Nephron (organoid): ENCODE measurements around the gene TBX2.
A peak's percentile ranks its signal among the peaks of the same experiment; 100 is the strongest.

Experiments used
- H3K27ac Mint-ChIP-seq, 3 experiments: 2 replicates each; pipeline ENCODE4 v1.8.0; 2020; ENCODE audit warnings: mixed read lengths in 3 of 3, mild to moderate bottlenecking in 2 of 3, moderate library complexity in 1 of 3
- H3K27me3 Mint-ChIP-seq: 2 replicates; pipeline ENCODE4 v1.8.0; 2021; ENCODE audit warnings: low read depth, mild to moderate bottlenecking, moderate library complexity, mixed read lengths
- H3K36me3 Mint-ChIP-seq: 2 replicates; pipeline ENCODE4 v1.8.0; 2020; ENCODE audit warnings: low read depth, mixed read lengths
- H3K4me1 Mint-ChIP-seq: 2 replicates; pipeline ENCODE4 v1.8.0; 2020; ENCODE audit warnings: mixed read lengths
- H3K4me3 Mint-ChIP-seq, 3 experiments: 2 replicates each; pipeline ENCODE4 v1.8.0; 2020; ENCODE audit warnings: mild to moderate bottlenecking in 3 of 3, mixed read lengths in 3 of 3, moderate library complexity in 2 of 3
- H3K9me3 Mint-ChIP-seq: 2 replicates; pipeline ENCODE4 v1.8.0; 2020; ENCODE audit warnings: mixed read lengths
- TF ChIP-seq, protein P1 (sequence below), 3 experiments: fragments of 200-600 bp; sonication (generic); IDR thresholded peaks; one replicate each; pipeline ENCODE4 v1.5.0; 2021; ENCODE audit warnings: antibody characterized with exemption in 3 of 3; ENCODE audit not compliant: unreplicated experiment in 3 of 3

Gene TBX2

DNA sequence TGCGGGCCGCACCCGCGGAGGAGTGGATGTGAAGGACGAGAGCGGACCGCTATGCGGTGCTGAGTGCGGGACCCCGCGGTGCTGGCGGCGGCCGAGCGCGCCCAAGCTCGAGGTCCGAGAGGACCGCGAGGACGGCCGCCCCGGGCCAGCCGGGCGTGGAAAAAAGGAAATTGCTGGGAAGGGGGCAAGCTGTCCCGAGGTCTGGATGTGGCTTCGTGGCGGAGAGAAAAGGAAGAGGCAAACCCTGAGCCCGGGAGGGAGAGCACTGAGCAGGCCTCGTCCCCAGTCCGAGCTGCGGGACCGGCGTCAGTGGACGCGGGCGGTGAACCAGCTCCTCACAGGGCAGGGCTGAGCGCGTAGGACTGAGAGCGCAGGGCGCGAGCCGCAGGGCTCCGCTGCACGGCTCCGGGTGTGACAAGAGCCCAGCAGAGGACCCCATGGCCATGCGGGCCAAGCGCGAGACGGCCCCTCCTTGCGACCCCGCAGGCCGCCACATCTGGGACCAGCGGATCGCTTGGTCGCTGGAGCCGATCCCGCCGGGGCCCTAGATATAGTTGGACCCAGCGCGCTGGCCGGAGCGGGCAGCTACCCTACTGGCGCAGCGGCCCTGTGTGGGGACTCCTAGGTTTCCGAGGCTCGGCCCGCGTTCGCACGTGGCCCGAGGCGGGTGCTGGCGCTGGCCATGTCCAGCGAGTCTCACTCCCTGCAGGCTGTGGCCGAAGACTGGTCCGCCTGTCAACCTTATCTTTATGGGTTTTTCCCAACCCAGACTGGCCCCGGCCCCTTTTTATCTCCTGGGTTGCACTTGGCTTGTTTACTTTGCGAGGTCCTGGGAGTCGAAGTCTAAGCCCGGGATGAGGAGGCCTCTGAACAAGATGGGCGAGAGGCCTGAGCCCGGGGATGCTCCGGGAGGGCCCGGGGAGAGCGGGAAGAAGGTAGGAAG, 55.0 kb downstream of the TBX2 start:
- no peak overlapping the region for H3K27ac Mint-ChIP-seq
- H3K4me3 Mint-ChIP-seq: peak overlapping the region; percentile 40 to 72 (median 53)
- peaks cover 99% of the 10 kb centered on the region for H3K27me3 Mint-ChIP-seq
- TF ChIP-seq, protein P1, sequence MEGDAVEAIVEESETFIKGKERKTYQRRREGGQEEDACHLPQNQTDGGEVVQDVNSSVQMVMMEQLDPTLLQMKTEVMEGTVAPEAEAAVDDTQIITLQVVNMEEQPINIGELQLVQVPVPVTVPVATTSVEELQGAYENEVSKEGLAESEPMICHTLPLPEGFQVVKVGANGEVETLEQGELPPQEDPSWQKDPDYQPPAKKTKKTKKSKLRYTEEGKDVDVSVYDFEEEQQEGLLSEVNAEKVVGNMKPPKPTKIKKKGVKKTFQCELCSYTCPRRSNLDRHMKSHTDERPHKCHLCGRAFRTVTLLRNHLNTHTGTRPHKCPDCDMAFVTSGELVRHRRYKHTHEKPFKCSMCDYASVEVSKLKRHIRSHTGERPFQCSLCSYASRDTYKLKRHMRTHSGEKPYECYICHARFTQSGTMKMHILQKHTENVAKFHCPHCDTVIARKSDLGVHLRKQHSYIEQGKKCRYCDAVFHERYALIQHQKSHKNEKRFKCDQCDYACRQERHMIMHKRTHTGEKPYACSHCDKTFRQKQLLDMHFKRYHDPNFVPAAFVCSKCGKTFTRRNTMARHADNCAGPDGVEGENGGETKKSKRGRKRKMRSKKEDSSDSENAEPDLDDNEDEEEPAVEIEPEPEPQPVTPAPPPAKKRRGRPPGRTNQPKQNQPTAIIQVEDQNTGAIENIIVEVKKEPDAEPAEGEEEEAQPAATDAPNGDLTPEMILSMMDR (IDR thresholded peaks at IDR 0.05; ENCODE audit: unreplicated experiment in 3 of 3): no peak
- no peaks in the 10 kb centered on the region for H3K36me3 Mint-ChIP-seq
- H3K9me3 Mint-ChIP-seq: no peaks in the 10 kb centered on the region
- H3K4me1 Mint-ChIP-seq: peaks cover 27% of the 10 kb centered on the region

DNA sequence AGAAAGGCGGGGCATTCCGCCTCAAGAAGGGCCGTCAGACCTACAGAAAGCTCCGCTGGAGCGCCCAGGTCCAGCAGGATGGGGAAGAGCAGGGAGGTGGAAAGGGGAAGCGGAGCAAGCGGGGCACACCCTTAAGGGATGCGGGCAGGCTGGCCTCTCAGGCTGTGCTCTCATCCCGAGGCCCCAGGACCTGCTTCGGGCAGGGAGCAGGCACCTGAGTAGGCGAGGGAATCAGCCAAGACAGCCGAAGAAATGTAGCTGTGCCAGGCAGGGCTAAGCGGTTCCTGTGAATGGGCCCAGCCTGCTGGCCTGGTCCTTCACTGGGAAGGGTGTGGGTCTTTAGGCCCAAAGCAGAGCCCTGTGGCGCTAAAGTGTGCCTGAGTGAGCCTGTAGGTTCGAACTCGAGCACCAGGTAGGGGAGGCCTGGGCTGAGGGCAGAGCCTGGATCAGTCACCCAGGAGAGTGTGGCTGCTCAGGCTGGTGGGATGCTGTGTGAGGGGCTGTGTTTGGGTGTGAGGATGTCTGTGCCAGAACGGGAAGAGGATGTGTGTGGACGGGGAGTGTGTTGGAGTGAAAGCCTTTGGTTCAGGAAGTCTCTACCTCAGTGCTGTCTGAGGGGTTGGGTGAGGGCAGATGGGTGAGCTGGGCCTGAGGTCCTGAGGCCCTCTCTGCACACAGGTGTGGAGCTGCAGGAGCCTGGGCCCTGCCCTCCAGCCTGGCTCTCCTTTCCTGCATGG, 55.8 kb downstream of the TBX2 start:
- Mint-ChIP-seq H3K27ac (no peak overlapping the region), H3K4me3 (peak overlapping the region in 1 of 3 experiments; percentile 15), H3K4me1 (peaks cover 27% of the 10 kb centered on the region), H3K9me3 (no peaks in the 10 kb centered on the region), H3K27me3 (peaks cover 99% of the 10 kb centered on the region), H3K36me3 (no peaks in the 10 kb centered on the region)
- TF ChIP-seq, protein P1 (IDR thresholded peaks at IDR 0.05; ENCODE audit: unreplicated experiment in 3 of 3): no peak

DNA sequence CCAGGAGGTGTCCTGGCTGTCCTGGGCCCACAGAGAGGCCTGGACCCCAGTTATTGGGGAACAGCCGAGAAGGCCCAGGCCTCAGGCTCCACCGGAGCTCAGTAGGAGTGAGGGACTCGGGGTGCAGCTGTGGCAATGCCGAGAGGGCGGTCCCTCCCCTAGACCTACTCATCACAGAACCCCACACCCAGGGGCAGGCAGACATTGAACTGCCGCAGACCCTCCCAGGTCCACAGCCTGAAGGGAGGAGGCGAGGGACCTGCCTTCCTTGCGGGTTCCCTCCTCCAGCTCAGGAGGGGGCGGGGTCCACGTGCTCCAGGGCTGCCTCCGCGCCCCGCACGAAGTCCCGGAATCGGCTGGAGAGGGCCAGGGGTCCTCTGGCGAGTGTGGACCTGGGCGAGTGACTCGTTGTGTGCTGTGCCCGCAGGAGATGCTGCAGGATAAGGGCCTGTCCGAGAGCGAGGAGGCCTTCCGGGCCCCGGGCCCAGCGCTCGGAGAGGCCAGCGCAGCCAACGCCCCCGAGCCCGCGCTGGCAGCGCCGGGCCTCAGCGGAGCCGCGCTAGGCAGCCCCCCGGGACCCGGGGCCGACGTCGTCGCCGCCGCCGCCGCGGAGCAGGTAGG, 56.5 kb downstream of the TBX2 start:
- TF ChIP-seq, protein P1 (IDR thresholded peaks at IDR 0.05; ENCODE audit: unreplicated experiment in 3 of 3): no peak
- H3K27me3 Mint-ChIP-seq: peaks cover 99% of the 10 kb centered on the region
- no peak overlapping the region for H3K4me3 Mint-ChIP-seq
- H3K27ac Mint-ChIP-seq: no peak overlapping the region
- H3K36me3 Mint-ChIP-seq: no peaks in the 10 kb centered on the region
- H3K9me3 Mint-ChIP-seq: no peaks in the 10 kb centered on the region
- H3K4me1 Mint-ChIP-seq: peaks cover 29% of the 10 kb centered on the region

DNA sequence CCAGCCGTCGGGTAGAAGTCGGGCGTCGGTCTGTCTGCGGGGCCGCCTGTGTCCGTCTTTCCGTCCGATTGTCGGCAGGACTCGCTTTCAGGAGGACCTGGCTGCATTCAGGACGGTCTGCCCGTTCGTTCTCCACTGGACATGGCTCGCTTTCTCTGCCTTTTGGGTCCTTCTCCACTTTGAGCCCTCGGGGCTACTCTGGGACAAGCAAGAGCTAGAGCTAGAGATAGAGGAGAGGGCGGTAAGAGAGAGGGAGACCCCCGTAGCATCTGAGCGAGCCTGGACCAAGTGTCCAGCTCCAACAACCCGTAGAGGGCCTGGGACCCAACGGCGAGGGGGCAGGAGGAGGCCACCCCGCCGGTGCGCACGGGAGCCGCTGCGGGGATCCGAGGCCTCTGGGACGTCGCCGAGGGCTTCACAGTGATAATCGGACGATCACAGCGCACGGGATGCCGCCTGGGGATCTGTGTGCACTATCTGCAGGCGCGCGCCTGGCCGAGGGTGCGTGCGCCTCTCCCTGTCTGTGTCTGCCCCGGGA, 57.1 kb downstream of the TBX2 start:
- Mint-ChIP-seq H3K4me1 (peaks cover 33% of the 10 kb centered on the region), H3K27ac (no peak overlapping the region), H3K27me3 (peaks cover 99% of the 10 kb centered on the region), H3K9me3 (no peaks in the 10 kb centered on the region), H3K4me3 (peak overlapping the region; percentile 59 to 75 (median 74)), H3K36me3 (no peaks in the 10 kb centered on the region)
- TF ChIP-seq, protein P1 (IDR thresholded peaks at IDR 0.05; ENCODE audit: unreplicated experiment in 3 of 3): no peak

DNA sequence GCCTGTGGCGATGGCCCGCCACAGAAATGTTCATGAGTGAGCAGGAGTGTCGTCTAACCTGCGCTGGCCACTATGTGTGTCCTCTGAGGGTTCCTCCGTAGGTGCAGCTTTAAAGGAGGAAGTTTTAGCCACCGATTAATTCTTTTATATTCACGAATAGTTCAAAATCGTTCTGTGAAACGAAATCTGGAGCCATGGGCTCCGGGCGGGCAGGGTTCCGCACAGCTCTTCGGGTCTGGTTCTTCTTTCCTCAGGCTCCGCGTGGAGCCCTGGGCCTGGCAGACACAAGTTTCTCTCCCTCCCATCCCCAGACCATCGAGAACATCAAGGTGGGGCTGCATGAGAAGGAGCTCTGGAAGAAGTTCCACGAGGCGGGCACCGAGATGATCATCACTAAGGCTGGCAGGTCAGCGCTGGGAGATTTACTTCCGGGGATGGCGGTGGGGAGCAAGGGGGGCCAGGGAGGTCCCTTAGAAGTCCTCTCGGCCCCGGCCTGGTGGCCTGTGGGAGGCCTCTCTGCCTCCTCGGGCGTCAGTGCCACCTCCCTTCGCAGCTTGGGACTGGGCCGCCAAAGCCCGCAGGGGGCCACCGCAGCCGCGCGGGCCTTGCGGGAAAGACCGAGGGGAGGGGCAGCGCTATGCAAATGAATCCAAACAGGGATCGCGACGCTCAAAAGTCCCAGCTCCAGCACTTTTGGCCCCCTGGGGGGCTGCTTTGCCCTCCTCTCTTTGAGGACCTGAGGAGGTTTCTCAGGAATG, 57.8 kb downstream of the TBX2 start:
- H3K4me1 Mint-ChIP-seq: peaks cover 37% of the 10 kb centered on the region
- H3K4me3 Mint-ChIP-seq: peak overlapping the region; percentile 59 to 75 (median 74)

More for the DNA sequence above, 57.8 kb downstream of the TBX2 start:
- Mint-ChIP-seq H3K27me3 (peaks cover 99% of the 10 kb centered on the region), H3K36me3 (no peaks in the 10 kb centered on the region), H3K9me3 (no peaks in the 10 kb centered on the region), H3K27ac (no peak overlapping the region)
- TF ChIP-seq, protein P1 (IDR thresholded peaks at IDR 0.05; ENCODE audit: unreplicated experiment in 3 of 3): no peak
